Neuronal stem cell (in vitro differentiated cells): ENCODE data around the gene LRP1B.

Source experiments
- DNase-seq: peaks from one replicate; pipeline ENCODE4 v3.0.0-alpha.2; 2013; ENCODE audit warnings: low spot score
- H2AFZ ChIP-seq: one replicate; pipeline ENCODE4 v1.6.1; 2013; ENCODE audit warnings: mild to moderate bottlenecking, low read length, inconsistent platforms
- H2AK5ac ChIP-seq: 2 replicates; pipeline ENCODE4 v1.6.1; 2013; ENCODE audit warnings: low read depth, mild to moderate bottlenecking, inconsistent platforms, low read length, moderate library complexity, mixed read lengths
- H2BK120ac ChIP-seq: 2 replicates; pipeline ENCODE4 v1.6.1; 2013; ENCODE audit warnings: low read depth, mild to moderate bottlenecking, inconsistent platforms, low read length, moderate library complexity, mixed read lengths
- H2BK12ac ChIP-seq: one replicate; pipeline ENCODE4 v1.6.1; 2013; ENCODE audit warnings: low read length, inconsistent platforms
- H2BK15ac ChIP-seq: 2 replicates; pipeline ENCODE4 v1.6.1; 2013; ENCODE audit warnings: mild to moderate bottlenecking, low read length, inconsistent platforms, mixed read lengths
- H2BK5ac ChIP-seq: one replicate; pipeline ENCODE4 v1.6.1; 2013; ENCODE audit warnings: inconsistent platforms, mild to moderate bottlenecking, low read length, moderate library complexity
- H3K14ac ChIP-seq: one replicate; pipeline ENCODE4 v1.6.1; 2013; ENCODE audit warnings: low read length, inconsistent platforms
- H3K18ac ChIP-seq: 2 replicates; pipeline ENCODE4 v1.6.1; 2013; ENCODE audit warnings: low read length, inconsistent platforms
- H3K23ac ChIP-seq: 2 replicates; pipeline ENCODE4 v1.6.1; 2013; ENCODE audit warnings: low read depth, mild to moderate bottlenecking, mixed read lengths, low read length, inconsistent platforms; ENCODE audit not compliant: poor library complexity
- H3K27ac ChIP-seq: replicated peaks from 3 replicates; pipeline ENCODE4 v1.5.1; 2013; ENCODE audit warnings: low read length, inconsistent platforms
- H3K27me3 ChIP-seq, 3 experiments: 2 replicates each; pipeline ENCODE4 v1.6.1; 2013; ENCODE audit warnings: low read length in 3 of 3, mild to moderate bottlenecking in 2 of 3, inconsistent platforms in 1 of 3, low read depth in 1 of 3, mixed read lengths in 1 of 3, moderate library complexity in 1 of 3; ENCODE audit not compliant: control insufficient read depth in 3 of 3, insufficient read depth in 3 of 3
- H3K36me3 ChIP-seq, 2 donors: replicated peaks in 1 of 2; 2 replicates each; pipeline ENCODE4 v1.6.1; 2013; ENCODE audit warnings: low read length in 2 of 2; ENCODE audit not compliant: control insufficient read depth in 2 of 2, insufficient read depth in 2 of 2
- H3K4ac ChIP-seq: 2 replicates; pipeline ENCODE4 v1.6.1; 2013; ENCODE audit warnings: inconsistent platforms, mild to moderate bottlenecking, low read length, moderate library complexity
- H3K4me1 ChIP-seq, 2 donors: 1 replicate in 1 of 2; 2 replicates in 1 of 2; pipeline ENCODE4 v1.6.1; 2013; ENCODE audit warnings: low read length in 2 of 2, low read depth in 1 of 2; ENCODE audit not compliant: control insufficient read depth in 2 of 2, insufficient read depth in 1 of 2
- H3K4me2 ChIP-seq: one replicate; pipeline ENCODE4 v1.6.1; 2013; ENCODE audit warnings: mild to moderate bottlenecking, low read length, inconsistent platforms; ENCODE audit not compliant: insufficient read depth, poor library complexity, severe bottlenecking
- H3K4me3 ChIP-seq, 2 donors: 2 replicates each; pipeline ENCODE4 v1.5.1; 2013; ENCODE audit warnings: low read length in 2 of 2, mild to moderate bottlenecking in 2 of 2, inconsistent platforms in 1 of 2, moderate library complexity in 1 of 2
- H3K79me1 ChIP-seq: one replicate; pipeline ENCODE4 v1.6.1; 2013; ENCODE audit warnings: low read depth, mild to moderate bottlenecking, inconsistent platforms, low read length, moderate library complexity
- H3K9ac ChIP-seq: one replicate; pipeline ENCODE4 v1.6.1; 2013; ENCODE audit warnings: mild to moderate bottlenecking, low read depth, low read length, inconsistent platforms; ENCODE audit not compliant: poor library complexity
- H3K9me3 ChIP-seq, 2 donors: replicated peaks in 1 of 2; 2 replicates each; pipeline versions ENCODE3 to v1.6.1; 2013; ENCODE audit warnings: low read length in 2 of 2, mild to moderate bottlenecking in 2 of 2, inconsistent platforms in 1 of 2, low read depth in 1 of 2, mixed read lengths in 1 of 2, moderate library complexity in 1 of 2; ENCODE audit not compliant: control insufficient read depth in 2 of 2, insufficient read depth in 1 of 2
- H4K8ac ChIP-seq: one replicate; pipeline ENCODE4 v1.6.1; 2013; ENCODE audit warnings: low read depth, mild to moderate bottlenecking, inconsistent platforms, low read length, moderate library complexity
- H4K91ac ChIP-seq: one replicate; pipeline ENCODE4 v1.6.1; 2013; ENCODE audit warnings: low read length, low read depth, mild to moderate bottlenecking, inconsistent platforms; ENCODE audit not compliant: poor library complexity
- WGBS, 2 donors: extraction: QIAGEN DNeasy Blood & Tissue Kit; methylation state at CpG; one replicate each; pipeline ENCODE4 v1.1.7; 2013; ENCODE audit warnings: missing lambda C conversion rate in 2 of 2, mixed read lengths in 1 of 2; ENCODE audit not compliant: insufficient read length in 2 of 2, insufficient replicate concordance in 1 of 2; ENCODE audit errors: extremely low coverage in 2 of 2; 5-methylcytosine and 5-hydroxymethylcytosine counted together

Gene LRP1B

DNA sequence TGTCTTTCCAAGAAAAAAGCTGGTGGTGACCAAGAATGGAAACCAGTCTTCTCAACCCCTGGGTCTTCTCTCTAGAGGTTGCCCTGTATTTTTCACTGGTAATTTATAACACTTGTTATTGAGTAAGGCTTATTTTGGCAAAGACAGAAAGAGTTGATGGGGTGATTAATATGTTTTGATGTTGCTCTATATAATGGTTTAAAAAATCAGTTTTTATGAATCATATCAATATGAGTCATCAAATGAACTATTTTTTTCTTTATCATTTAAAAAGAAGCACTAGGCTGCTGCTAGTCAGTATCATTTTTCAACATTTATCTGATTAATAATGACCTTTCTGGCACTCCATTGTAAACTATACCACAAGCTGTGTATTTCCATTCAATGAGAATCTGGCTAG lies 1142.2 kb downstream of the LRP1B start:
- Histone ChIP-seq H3K27ac (no peak overlapping the region), H2AFZ (no peak overlapping the region), H3K36me3 (no peaks in the 10 kb centered on the region), H2AK5ac (no peak overlapping the region), H4K8ac (no peak overlapping the region), H3K9ac (no peak overlapping the region), H2BK15ac (no peak overlapping the region), H3K79me1 (no peaks in the 10 kb centered on the region), H4K91ac (no peak overlapping the region), H3K4me3 (no peak overlapping the region), H2BK120ac (no peak overlapping the region), H3K23ac (no peak overlapping the region), H3K18ac (no peak overlapping the region), H3K9me3 (no peaks in the 10 kb centered on the region), H3K4ac (no peak overlapping the region), H3K14ac (no peak overlapping the region), H3K4me2 (no peak overlapping the region), H2BK12ac (no peak overlapping the region), H3K27me3 (no peaks in the 10 kb centered on the region), H3K4me1 (no peaks in the 10 kb centered on the region), H2BK5ac (no peak overlapping the region)
- DNase-seq, result no peak

DNA sequence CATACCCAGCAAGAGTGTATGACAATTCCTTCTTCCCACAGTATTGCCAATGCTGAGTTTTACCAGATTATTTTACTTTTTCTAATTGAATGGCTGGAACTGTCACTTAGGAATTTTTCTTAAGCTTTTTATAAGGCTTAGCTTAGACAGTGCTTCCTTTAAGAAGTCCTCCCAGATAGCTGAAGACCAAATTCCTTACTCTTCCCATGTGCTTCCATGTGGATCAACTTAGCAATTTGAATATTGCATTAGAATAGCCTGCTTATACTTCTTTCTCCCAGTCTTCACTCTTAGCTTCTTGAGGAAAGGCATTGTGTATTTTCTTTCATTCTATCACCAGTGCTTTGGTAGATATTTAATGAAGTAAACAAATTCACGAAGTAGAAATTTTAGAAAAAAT lies 1144.4 kb downstream of the LRP1B start:
- H2BK12ac ChIP-seq, result no peak overlapping the region
- no CpG with 5 or more reads among the region's 1 CpG for WGBS, 2 donors

DNA sequence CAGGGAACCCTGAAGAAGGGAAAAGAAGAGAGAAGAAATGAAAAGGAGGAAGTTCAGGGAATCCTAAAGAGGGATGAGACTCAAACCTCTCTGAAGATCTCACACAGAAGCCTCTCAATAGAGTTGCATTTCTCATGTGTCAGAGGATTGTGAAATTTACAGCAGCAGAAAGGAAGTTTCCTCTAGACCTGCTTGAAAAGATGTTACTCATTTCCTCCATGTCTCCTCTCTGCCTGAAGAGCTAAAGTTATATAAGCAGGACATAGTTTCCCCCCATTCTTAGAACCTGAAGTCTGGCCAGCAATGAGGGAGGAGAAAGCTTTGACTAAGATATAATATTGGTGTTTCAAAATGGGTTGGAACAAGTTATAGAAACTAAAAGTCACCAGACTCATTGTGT lies 1155.6 kb downstream of the LRP1B start:
- no peaks in the 10 kb centered on the region for H3K79me1 ChIP-seq
- H3K9me3 ChIP-seq, result no peaks in the 10 kb centered on the region
- no peak overlapping the region for H3K4me3 ChIP-seq
- H2BK12ac ChIP-seq, result no peak overlapping the region
- no peaks in the 10 kb centered on the region for H3K4me1 ChIP-seq
- DNase-seq, result no peak
- H2AFZ ChIP-seq, result no peak overlapping the region
- no peak overlapping the region for H2BK15ac ChIP-seq
- H3K23ac ChIP-seq, result no peak overlapping the region
- no peak overlapping the region for H3K18ac ChIP-seq
- no peak overlapping the region for H3K14ac ChIP-seq
- H3K27me3 ChIP-seq, result no peaks in the 10 kb centered on the region
- H2BK120ac ChIP-seq, result no peak overlapping the region
- no peak overlapping the region for H3K4me2 ChIP-seq
- H2BK5ac ChIP-seq, result no peak overlapping the region
- no peak overlapping the region for H3K9ac ChIP-seq
- no peak overlapping the region for H3K4ac ChIP-seq
- H3K36me3 ChIP-seq, result no peaks in the 10 kb centered on the region
- no peak overlapping the region for H4K91ac ChIP-seq
- H3K27ac ChIP-seq, result no peak overlapping the region
- H4K8ac ChIP-seq, result no peak overlapping the region
- H2AK5ac ChIP-seq, result no peak overlapping the region

More for the DNA sequence above, 1144.4 kb downstream of the LRP1B start:
- Histone ChIP-seq H2AFZ (no peak overlapping the region), H3K27me3 (no peaks in the 10 kb centered on the region), H3K4me2 (no peak overlapping the region), H3K9me3 (no peaks in the 10 kb centered on the region), H3K4me3 (no peak overlapping the region), H3K36me3 (no peaks in the 10 kb centered on the region), H4K91ac (no peak overlapping the region), H2BK15ac (no peak overlapping the region), H3K27ac (no peak overlapping the region), H3K4ac (no peak overlapping the region), H2BK120ac (no peak overlapping the region), H3K18ac (no peak overlapping the region), H2AK5ac (no peak overlapping the region), H3K23ac (no peak overlapping the region), H3K14ac (no peak overlapping the region), H4K8ac (no peak overlapping the region), H2BK5ac (no peak overlapping the region), H3K4me1 (no peaks in the 10 kb centered on the region), H3K9ac (no peak overlapping the region), H3K79me1 (no peaks in the 10 kb centered on the region)
- DNase-seq, result no peak

DNA sequence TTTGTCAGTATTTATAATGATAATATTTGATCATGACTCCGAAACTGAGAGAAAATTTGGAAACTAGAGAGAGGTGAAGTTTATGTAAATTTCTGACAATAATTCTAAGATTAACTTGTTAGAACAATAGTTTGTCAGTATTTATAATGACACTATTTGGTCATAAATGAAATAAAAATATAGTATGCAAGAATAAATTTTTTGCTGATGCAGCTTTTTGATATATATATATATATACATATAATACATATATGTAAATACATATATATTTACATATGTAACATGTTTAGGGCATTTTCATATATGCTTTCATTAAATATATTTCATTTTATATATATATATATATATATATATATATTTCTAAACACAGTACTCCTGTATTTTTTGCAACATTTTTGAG lies 1158.1 kb downstream of the LRP1B start:
- Histone ChIP-seq H4K91ac (no peak overlapping the region), H3K4me1 (no peaks in the 10 kb centered on the region), H3K27me3 (no peaks in the 10 kb centered on the region), H3K27ac (no peak overlapping the region), H3K9me3 (no peaks in the 10 kb centered on the region), H3K36me3 (no peaks in the 10 kb centered on the region), H3K23ac (no peak overlapping the region), H3K79me1 (no peaks in the 10 kb centered on the region), H2BK15ac (no peak overlapping the region), H3K9ac (no peak overlapping the region), H2BK5ac (no peak overlapping the region), H2BK120ac (no peak overlapping the region), H3K14ac (no peak overlapping the region), H2BK12ac (no peak overlapping the region), H3K4me2 (no peak overlapping the region), H3K18ac (no peak overlapping the region), H2AK5ac (no peak overlapping the region), H2AFZ (no peak overlapping the region), H3K4ac (no peak overlapping the region), H3K4me3 (no peak overlapping the region), H4K8ac (no peak overlapping the region)
- WGBS, 2 donors, result no CpG with 5 or more reads among the region's 1 CpG
- no peak for DNase-seq
